GM18951 (cell line): Measurements from ENCODE around the gene MSANTD1.

ENCODE experiments used
- POLR2A ChIP-seq: IDR thresholded peaks from 4 replicates; pipeline ENCODE4 v1.6.1; 2011; ENCODE audit warnings: mild to moderate bottlenecking; ENCODE audit not compliant: insufficient read length, insufficient read depth; ENCODE audit errors: extremely low read depth
- in situ Hi-C: fragments of 300-500 bp; cut with MboI; formaldehyde crosslinking; loops from one replicate; pipeline ENCODE4 v1.12.0; 2022; ENCODE audit warnings: low sequenced_read_pairs, mixed read lengths, inconsistent platforms; ENCODE audit not compliant: unreplicated experiment

MSANTD1 gene

DNA sequence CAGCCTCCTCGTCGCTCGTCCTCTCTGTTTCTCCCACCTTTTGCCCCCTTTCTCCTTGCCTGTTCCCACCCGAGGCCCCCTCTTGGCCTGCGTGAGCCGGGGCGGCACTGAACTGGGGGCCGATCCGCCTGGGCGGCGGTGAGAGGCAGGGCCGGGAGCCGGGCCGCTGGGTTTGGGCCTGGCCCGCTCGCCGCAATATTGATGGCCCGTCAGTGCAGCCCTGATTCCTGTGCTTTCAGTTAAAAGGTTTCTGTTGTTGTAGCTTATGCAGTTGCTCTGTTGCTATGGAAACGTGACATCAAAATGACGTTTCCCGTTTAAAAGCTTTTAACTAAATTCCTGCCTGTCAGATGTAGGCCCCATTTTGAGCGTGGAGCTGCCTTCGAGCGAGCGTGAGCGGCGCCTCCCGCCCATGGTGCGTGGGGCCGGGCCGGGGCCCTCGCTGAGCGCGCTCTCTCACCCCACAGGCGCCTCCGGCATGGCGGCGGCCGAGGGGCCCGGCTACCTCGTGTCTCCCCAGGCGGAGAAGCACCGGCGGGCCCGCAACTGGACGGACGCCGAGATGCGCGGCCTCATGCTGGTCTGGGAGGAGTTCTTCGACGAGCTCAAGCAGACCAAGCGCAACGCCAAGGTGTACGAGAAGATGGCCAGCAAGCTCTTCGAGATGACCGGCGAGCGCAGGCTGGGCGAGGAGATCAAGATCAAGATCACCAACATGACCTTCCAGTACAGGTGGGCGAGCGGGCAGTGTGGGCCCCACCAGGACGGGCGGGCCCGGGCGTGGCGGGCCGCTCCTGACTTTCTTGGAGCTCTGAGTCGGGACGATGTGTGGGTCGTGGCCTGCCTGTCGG is at the start of gene MSANTD1:
Gene MSANTD1 (plus strand): TSS at position 349 of the 851 bp plus-strand sequence. CDS start 64 bp downstream, at position 413.
- in situ Hi-C loops, result no loop called here
- no peak for TF ChIP-seq POLR2A

- TF ChIP-seq POLR2A, result no peak
- in situ Hi-C loops, result no loop called here
Measured at GRCh38 chr4:3199653-3200422, 49.1 kb upstream of the MSANTD1 start.

- no peak for TF ChIP-seq POLR2A
- in situ Hi-C loops, result no loop called here
Measured at GRCh38 chr4:3200423-3201090, 48.4 kb upstream of the MSANTD1 start.

GRCh38 chr4:3201718-3202702 is 46.9 kb upstream of the MSANTD1 start:
- TF ChIP-seq POLR2A, result no peak
- in situ Hi-C loops, result no loop called here

DNA sequence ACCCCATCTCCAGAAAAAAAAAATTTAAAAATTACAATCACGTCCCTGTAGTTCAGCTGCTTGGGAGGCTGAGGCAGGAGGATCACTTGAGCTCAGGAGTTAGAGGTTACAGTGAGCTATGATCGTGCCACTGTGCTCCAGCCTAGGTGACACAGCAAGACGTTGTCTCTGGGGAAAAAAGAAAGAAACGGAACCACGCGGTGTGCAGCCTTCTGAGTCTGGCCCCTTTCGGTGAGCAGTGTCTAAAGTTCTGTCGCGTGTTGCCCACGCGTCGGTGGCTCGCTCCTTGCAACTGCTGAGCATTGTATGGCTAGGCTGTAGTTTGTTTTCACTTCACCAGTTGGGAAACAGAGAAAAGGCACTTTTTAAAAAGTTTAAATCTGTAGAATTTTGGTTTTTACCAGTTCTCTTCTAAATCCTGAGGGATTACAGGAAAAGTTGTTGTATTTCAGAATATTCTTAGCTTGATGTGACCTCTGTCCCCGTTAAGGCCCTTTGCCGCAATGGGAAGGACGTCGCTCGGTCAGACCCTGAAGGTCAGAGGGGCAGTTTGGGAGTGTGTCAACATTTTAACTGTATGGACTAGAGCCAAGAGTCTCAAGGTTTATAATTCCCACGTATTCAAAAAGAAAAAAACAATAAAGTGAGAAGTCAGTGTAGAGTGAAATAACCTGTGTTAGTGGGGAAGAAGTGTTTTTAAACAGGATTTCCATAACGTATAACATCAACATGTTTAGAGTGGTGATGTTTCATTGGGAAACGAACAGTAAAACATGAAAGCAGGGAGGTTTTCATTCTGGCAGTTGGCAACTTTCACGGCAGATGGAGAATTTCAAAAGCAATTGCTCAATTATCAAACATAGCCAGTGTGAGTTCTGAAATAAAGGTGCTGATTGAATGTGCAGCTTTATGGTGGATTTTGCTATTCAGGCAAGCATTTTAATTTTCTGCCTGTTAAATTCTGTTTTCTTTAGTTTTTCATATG is 45.8 kb upstream of the MSANTD1 start:
- TF ChIP-seq POLR2A, result no peak
- in situ Hi-C loops, result no loop called here

- TF ChIP-seq POLR2A, result no peak
- in situ Hi-C loops, result no loop called here
Measured at GRCh38 chr4:3203971-3204431, 45.0 kb upstream of the MSANTD1 start.

- no peak for TF ChIP-seq POLR2A
- in situ Hi-C loops, result no loop called here
Measured at GRCh38 chr4:3205995-3206394, 43.0 kb upstream of the MSANTD1 start.

GRCh38 chr4:3206439-3207100 is 42.4 kb upstream of the MSANTD1 start:
- in situ Hi-C loops, result no loop called here
- no peak for TF ChIP-seq POLR2A

- in situ Hi-C loops, result no loop called here
- no peak for TF ChIP-seq POLR2A
Measured at GRCh38 chr4:3207531-3208037, 41.4 kb upstream of the MSANTD1 start.

- no peak for TF ChIP-seq POLR2A
- in situ Hi-C loops, result no loop called here
Measured at GRCh38 chr4:3208826-3209225, 40.1 kb upstream of the MSANTD1 start.
